ENCODE data around the gene ADAMTS2. TPM values are rescaled to one million over a fixed set of nuclear protein-coding genes. Genes with fewer than 3 reads are reported as not detected.

Gene ADAMTS2
- total RNA-seq, 4 donors from 2014 or later, result 6.0 to 20.9 (median 13.5) TPM

DNA sequence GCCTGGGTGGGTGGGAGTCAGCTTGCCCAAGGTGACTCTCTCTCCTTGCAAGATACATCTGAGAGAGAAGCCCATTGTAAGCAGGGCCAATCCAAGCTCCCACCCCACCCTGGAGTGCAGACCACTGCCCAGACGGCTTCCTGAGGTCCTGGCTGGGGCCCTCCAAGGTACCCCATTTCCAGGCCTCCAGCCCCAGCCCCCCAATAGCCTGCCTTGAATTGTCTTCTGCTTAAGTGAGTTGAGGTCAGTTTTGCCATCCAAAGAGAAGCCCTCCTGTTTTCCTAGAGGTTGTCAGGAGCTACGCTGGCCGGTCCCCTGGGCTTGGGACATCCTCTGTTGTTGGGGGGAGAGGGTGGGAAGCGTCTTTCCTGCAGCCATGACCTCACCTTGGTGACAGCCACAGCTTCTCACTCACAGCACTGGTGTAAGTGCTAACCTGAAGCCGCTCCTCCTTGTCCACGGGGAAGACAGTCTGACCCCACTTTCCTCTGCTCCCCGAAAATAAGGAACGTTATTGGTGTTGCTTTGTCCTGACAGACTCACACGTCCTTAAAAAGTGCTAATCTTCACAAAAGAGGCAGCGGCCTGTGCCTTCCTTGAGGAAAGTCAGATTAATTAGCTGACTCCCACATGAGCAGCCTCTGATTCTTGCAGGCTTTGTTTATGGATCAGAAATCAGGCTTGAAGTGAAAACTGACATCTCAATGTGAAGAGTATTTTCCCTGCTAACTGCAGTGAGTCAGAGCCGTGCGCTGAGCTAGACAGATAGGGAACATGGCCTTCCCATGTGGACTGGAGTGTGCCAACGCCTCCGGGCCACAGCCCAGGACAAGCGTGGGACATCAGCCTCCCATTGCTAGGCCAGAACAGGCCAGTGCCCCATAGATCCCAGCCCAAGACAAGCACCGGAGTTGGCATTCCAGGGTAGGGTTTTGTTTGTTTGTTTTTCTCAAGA is 52.3 kb downstream of the ADAMTS2 start:
- TF ChIP-seq, protein P1, sequence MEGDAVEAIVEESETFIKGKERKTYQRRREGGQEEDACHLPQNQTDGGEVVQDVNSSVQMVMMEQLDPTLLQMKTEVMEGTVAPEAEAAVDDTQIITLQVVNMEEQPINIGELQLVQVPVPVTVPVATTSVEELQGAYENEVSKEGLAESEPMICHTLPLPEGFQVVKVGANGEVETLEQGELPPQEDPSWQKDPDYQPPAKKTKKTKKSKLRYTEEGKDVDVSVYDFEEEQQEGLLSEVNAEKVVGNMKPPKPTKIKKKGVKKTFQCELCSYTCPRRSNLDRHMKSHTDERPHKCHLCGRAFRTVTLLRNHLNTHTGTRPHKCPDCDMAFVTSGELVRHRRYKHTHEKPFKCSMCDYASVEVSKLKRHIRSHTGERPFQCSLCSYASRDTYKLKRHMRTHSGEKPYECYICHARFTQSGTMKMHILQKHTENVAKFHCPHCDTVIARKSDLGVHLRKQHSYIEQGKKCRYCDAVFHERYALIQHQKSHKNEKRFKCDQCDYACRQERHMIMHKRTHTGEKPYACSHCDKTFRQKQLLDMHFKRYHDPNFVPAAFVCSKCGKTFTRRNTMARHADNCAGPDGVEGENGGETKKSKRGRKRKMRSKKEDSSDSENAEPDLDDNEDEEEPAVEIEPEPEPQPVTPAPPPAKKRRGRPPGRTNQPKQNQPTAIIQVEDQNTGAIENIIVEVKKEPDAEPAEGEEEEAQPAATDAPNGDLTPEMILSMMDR (IDR thresholded peaks at IDR 0.05), result no peak
- TF ChIP-seq EP300 (IDR thresholded peaks at IDR 0.05; ENCODE audit: low read depth) (no peak), POLR2AphosphoS5 (IDR thresholded peaks at IDR 0.05) (no peak), POLR2A (IDR thresholded peaks at IDR 0.05) (no peak)
- intact Hi-C loops (cut with DNase I; ENCODE audit: low total_unique reads), result no loop called here
- Histone ChIP-seq H3K9me3 (no peaks in the 10 kb centered on the region), H3K4me1 (peaks cover 0 to 11% (median 2%) of the 10 kb centered on the region in 4 donors), H3K36me3 (no peaks in the 10 kb centered on the region), H3K27ac (no peak overlapping the region), H3K27me3 (no peaks in the 10 kb centered on the region), H3K4me3 (no peak overlapping the region)
- DNase-seq, result no peak
- 79 to 88% methylated on average over 6 to 16 of the region's 16 CpGs for WGBS, 2 donors (ENCODE audit: low coverage in 1 of 2)
- in situ Hi-C loops (cut with MboI; ENCODE audit: low pct_ligation_motif_present in 1 of 4, low pct_unique_long_range_greater_than_20kb in 1 of 4, low sequenced_read_pairs in 3 of 4), result no loop called here

- 73 to 85% methylated on average over 7 of the region's 7 CpGs for WGBS, 2 donors (ENCODE audit: low coverage in 1 of 2)
- no peak for DNase-seq
Measured at GRCh38 chr5:179292202-179292601, 53.1 kb downstream of the ADAMTS2 start.

DNA sequence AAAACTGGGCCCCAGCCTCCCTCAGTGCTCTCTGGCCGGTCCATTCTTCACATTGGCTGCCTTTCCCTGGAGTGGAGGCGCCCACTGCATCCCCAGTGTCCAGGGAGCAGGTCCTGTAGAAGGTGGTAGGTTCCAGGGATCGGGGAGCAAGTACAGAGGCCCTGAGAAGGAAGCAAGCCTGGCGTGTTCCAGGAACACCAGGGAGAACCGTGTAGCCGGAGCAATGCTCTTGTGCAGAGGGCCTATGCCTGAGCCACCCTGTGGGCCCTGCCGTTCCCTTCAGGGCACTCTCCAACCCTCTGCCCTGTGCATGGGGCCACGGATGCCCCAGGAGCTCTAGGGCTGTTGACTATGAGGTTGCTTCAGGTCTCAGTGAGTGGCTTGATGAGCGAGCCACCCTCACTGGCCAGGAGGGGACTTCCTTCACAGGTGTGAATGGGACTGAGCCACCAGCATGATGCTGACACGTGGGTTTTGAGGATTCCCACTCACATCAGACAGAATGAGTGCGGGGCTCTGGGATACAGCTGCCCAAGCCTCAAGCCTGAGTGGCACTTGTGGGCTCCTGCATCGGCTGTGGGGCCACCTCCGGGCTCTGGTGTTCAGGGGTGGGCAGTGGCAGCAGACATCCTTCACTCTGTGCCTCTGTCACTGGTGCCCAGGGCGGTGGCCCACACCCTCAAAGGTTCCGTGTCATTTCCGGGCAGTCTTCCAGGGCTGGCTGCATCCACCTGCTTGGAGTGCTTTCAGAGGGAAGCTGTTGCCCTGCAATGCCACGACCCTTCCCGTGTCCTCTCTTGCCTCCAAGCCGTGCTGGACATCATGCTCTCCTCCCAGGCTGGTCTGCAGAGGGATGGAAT is 54.4 kb downstream of the ADAMTS2 start:
- H3K4me1 ChIP-seq, result peaks cover 0 to 14% (median 2%) of the 10 kb centered on the region in 4 donors
- TF ChIP-seq POLR2AphosphoS5 (IDR thresholded peaks at IDR 0.05) (no peak), POLR2A (IDR thresholded peaks at IDR 0.05) (no peak), EP300 (IDR thresholded peaks at IDR 0.05; ENCODE audit: low read depth) (no peak)
- TF ChIP-seq, protein P1 (IDR thresholded peaks at IDR 0.05), result no peak
- WGBS, 2 donors (ENCODE audit: low coverage in 1 of 2), result 43 to 67% methylated on average over 1 to 19 of the region's 19 CpGs
- no peak overlapping the region for H3K4me3 ChIP-seq
- H3K27me3 ChIP-seq, result no peaks in the 10 kb centered on the region
- in situ Hi-C loops (cut with MboI; ENCODE audit: low pct_ligation_motif_present in 1 of 4, low pct_unique_long_range_greater_than_20kb in 1 of 4, low sequenced_read_pairs in 3 of 4) (no loop called here), intact Hi-C loops (cut with DNase I; ENCODE audit: low total_unique reads) (no loop called here)
- DNase-seq, result no peak
- no peaks in the 10 kb centered on the region for H3K36me3 ChIP-seq
- no peak overlapping the region for H3K27ac ChIP-seq
- H3K9me3 ChIP-seq, result no peaks in the 10 kb centered on the region

More at GRCh38 chr5:179292202-179292601, 53.1 kb downstream of the ADAMTS2 start:
- H3K4me1 ChIP-seq, result peaks cover 0 to 14% (median 2%) of the 10 kb centered on the region in 4 donors
- TF ChIP-seq, protein P1 (IDR thresholded peaks at IDR 0.05), result no peak
- no peaks in the 10 kb centered on the region for H3K27me3 ChIP-seq
- H3K27ac ChIP-seq, result no peak overlapping the region
- H3K9me3 ChIP-seq, result no peaks in the 10 kb centered on the region
- intact Hi-C loops (cut with DNase I; ENCODE audit: low total_unique reads) (no loop called here), in situ Hi-C loops (cut with MboI; ENCODE audit: low pct_ligation_motif_present in 1 of 4, low pct_unique_long_range_greater_than_20kb in 1 of 4, low sequenced_read_pairs in 3 of 4) (no loop called here)
- H3K4me3 ChIP-seq, result no peak overlapping the region
- H3K36me3 ChIP-seq, result no peaks in the 10 kb centered on the region

GRCh38 chr5:179289756-179290385 is 55.4 kb downstream of the ADAMTS2 start:
- H3K9me3 ChIP-seq, result no peaks in the 10 kb centered on the region
- peaks cover 0 to 7% (median 2%) of the 10 kb centered on the region in 4 donors for H3K4me1 ChIP-seq
- in situ Hi-C loops (cut with MboI; ENCODE audit: low pct_ligation_motif_present in 1 of 4, low pct_unique_long_range_greater_than_20kb in 1 of 4, low sequenced_read_pairs in 3 of 4), result no loop called here
- H3K27me3 ChIP-seq, result no peaks in the 10 kb centered on the region
- H3K27ac ChIP-seq, result no peak overlapping the region
- 81% methylated on average over 13 of the region's 13 CpGs; no CpG with 5 or more reads in 1 of the 2 donors for WGBS, 2 donors (ENCODE audit: low coverage in 1 of 2)
- no peak for DNase-seq
- intact Hi-C loops (cut with DNase I; ENCODE audit: low total_unique reads), result no loop called here
- H3K36me3 ChIP-seq, result no peaks in the 10 kb centered on the region
- TF ChIP-seq, protein P1 (IDR thresholded peaks at IDR 0.05), result no peak
- TF ChIP-seq POLR2AphosphoS5 (IDR thresholded peaks at IDR 0.05), result no peak
- no peak for TF ChIP-seq EP300 (IDR thresholded peaks at IDR 0.05; ENCODE audit: low read depth)
- TF ChIP-seq POLR2A (IDR thresholded peaks at IDR 0.05), result no peak
- no peak overlapping the region for H3K4me3 ChIP-seq

All from transverse colon (tissue), 4 donors.